ENCODE measurements around the gene C6orf15. TPM values are rescaled to one million over a fixed set of nuclear protein-coding genes. Genes with fewer than 3 reads are reported as not detected.

The C6orf15 gene
- total RNA-seq, 1 donor, result not detected

GRCh38 chr6:31063906-31064435 is 48.4 kb downstream of the C6orf15 start:
- DNase-seq (ENCODE audit: low read depth), result no peak
- no peak overlapping the region for H3K4me3 ChIP-seq (ENCODE audit: low read depth, low read length)
- no peak for TF ChIP-seq CTCF (IDR thresholded peaks at IDR 0.05; ENCODE audit: insufficient read depth, low read depth, low read length)

Small RNAs within 50 kb of the gene (small RNA-seq; reads per million reads assigned to genes)
- not detected for gene POLR2LP1
- not detected for gene RNU6-1133P

Other genes with a start within 250 kb of the C6orf15 start
- gene DDR1, start 228.1 kb downstream of the C6orf15 start, total RNA-seq, result 19.3 and 32.4 TPM in 2 replicates
- gene GTF2H4, start 204.4 kb downstream of the C6orf15 start, total RNA-seq, result 9.3 and 14.7 TPM in 2 replicates
- 15.1 and 17.3 TPM in 2 replicates for gene VARS2, start 198.3 kb downstream of the C6orf15 start, total RNA-seq
- gene SFTA2, start 180.4 kb downstream of the C6orf15 start, total RNA-seq, result not detected in 2 replicates
- gene MUCL3, start 171.6 kb downstream of the C6orf15 start, total RNA-seq, result not detected in 2 replicates
- not detected in 2 replicates for gene MUC21, start 128.9 kb downstream of the C6orf15 start, total RNA-seq
- not detected in 2 replicates for gene MUC22, start 102.1 kb downstream of the C6orf15 start, total RNA-seq
- 0.97 and 3.0 TPM in 2 replicates for gene PSORS1C1, start 2.2 kb upstream of the C6orf15 start, total RNA-seq
- gene CDSN, start 7.9 kb upstream of the C6orf15 start, total RNA-seq, result not detected in 2 replicates
- not detected in 2 replicates for gene PSORS1C2, start 26.5 kb upstream of the C6orf15 start, total RNA-seq
- 14.7 and 16.4 TPM in 2 replicates for gene CCHCR1, start 45.2 kb upstream of the C6orf15 start, total RNA-seq
- gene TCF19, start 46.0 kb upstream of the C6orf15 start, total RNA-seq, result 20.7 and 22.2 TPM in 2 replicates
- not detected in 2 replicates for gene POU5F1, start 58.1 kb upstream of the C6orf15 start, total RNA-seq
- gene HLA-C, start 159.5 kb upstream of the C6orf15 start, total RNA-seq, result 361 and 512 TPM in 2 replicates
- 475 and 661 TPM in 2 replicates for gene HLA-B, start 244.6 kb upstream of the C6orf15 start, total RNA-seq

Data from fibroblast of villous mesenchyme (primary cell).